Left renal pelvis (tissue), 4 donors: ENCODE results near the gene MYO1C. TPM values are rescaled to one million over a fixed set of nuclear protein-coding genes. Genes with fewer than 3 reads are reported as not detected.
"Not testable (repeated sequence)": the region's sequence is repeated elsewhere in the genome, so short reads cannot be mapped to it uniquely, and the experiment has no call there.

Source experiments
- DNase-seq, 4 donors: peaks; one replicate each; pipeline ENCODE4 v3.0.0-alpha.2; 2013; ENCODE audit warnings: low read depth in 4 of 4, low spot score in 3 of 4
- polyA plus RNA-seq, 4 donors: library from polyadenylated mRNA; unstranded; fragments of 120-200 nt; gene quantifications; one replicate each; pipeline ENCODE4 v1.2.1, GENCODE V29; 2013; ENCODE audit not compliant: insufficient read length in 4 of 4

The MYO1C gene
- polyA plus RNA-seq, result 10 to 100 TPM; 67.3 to 79.2 (median 74.3) TPM

GRCh38 chr17:1492249-1493206 lies at the start of gene MYO1C:
Gene MYO1C, minus strand, starts transcription at chr17:1492686. Its CDS starts 199 bp downstream, at chr17:1492487.
- DNase-seq, result no peak

DNA sequence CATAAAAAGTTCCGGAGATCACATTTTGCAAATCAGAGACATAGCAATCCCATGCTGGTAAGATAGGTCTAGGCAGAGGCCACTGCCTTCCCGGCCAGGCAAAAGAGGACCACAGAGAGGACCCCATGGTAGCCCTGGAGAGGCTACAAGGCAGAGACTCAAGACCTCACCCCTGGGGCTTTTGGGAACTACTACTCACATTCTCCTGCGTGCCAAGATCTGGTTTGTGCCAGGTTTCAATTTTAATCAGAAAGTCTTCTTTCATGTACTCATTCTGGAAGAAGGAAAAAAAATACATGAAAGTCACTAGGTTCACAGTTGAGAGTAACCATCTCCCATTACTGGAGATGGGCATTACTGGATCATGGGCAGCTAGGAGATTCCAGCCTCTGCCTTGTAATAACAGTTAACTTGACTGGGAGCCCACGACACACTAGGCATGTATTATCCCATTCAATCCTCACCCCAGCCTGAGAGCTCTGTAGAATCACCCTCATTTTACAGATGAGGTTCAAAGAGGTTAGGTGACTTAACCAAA lies 49.0 kb upstream of the MYO1C start:
- no peak for DNase-seq

GRCh38 chr17:1539811-1540210 lies 47.3 kb upstream of the MYO1C start:
- DNase-seq, result no peak

DNA sequence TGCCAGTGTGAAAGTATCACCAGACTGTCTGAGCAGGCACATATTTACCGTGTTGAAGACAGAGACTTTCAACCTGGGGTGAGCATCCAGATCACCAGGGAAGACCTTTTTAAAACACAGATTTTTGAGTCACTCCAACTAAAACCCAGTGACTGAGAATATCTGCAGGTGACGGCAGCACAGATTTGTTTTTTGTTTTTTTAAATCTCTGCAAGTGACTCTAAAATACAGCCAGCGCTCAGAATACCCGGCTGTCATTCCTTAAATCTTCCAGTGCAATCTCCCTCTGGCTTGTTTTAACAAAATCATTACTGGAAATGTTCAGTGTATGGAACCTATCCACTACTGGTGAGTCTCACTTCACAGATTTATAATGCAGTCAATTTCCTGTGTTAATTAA lies 43.3 kb upstream of the MYO1C start:
- no peak for DNase-seq

GRCh38 chr17:1533661-1534325 lies 41.3 kb upstream of the MYO1C start:
- no peak for DNase-seq

GRCh38 chr17:1532836-1533602 lies 40.5 kb upstream of the MYO1C start:
- no peak for DNase-seq

DNA sequence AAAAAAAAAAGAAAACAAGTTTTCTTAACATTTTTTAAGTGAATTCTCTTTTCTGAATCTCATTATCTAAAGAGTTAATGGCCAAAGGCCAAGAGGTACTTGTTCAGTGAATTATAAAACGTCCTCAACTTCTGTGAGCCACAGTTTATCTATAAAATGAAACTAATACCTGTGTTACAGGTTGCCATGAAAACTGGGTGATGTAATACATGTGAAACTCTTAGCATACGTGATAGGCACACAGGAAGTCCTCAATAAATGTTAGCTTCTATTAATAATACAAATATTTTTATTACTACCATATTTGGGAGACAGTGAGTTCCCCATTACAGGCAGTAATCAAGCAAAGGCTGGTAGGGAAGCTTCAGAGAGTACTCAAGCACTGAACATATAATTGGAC lies 37.4 kb upstream of the MYO1C start:
- DNase-seq, result no peak

GRCh38 chr17:1526876-1527275 lies 34.4 kb upstream of the MYO1C start:
- DNase-seq, result not testable (repeated sequence)

GRCh38 chr17:1522626-1523025 lies 30.1 kb upstream of the MYO1C start:
- no peak for DNase-seq

- no peak for DNase-seq
Measured at GRCh38 chr17:1521086-1521640, 28.7 kb upstream of the MYO1C start.

GRCh38 chr17:1519678-1520077 lies 27.2 kb upstream of the MYO1C start:
- DNase-seq, result no peak

- no peak for DNase-seq
Measured at GRCh38 chr17:1518410-1518809, 25.9 kb upstream of the MYO1C start.

- peak; percentile 90 to 95 (median 93) for DNase-seq
Measured at GRCh38 chr17:1516388-1517161, 24.1 kb upstream of the MYO1C start, which contains the start of gene INPP5K. Gene INPP5K, minus strand, starts transcription at chr17:1516612. Its CDS starts 113 bp downstream, at chr17:1516499.

DNA sequence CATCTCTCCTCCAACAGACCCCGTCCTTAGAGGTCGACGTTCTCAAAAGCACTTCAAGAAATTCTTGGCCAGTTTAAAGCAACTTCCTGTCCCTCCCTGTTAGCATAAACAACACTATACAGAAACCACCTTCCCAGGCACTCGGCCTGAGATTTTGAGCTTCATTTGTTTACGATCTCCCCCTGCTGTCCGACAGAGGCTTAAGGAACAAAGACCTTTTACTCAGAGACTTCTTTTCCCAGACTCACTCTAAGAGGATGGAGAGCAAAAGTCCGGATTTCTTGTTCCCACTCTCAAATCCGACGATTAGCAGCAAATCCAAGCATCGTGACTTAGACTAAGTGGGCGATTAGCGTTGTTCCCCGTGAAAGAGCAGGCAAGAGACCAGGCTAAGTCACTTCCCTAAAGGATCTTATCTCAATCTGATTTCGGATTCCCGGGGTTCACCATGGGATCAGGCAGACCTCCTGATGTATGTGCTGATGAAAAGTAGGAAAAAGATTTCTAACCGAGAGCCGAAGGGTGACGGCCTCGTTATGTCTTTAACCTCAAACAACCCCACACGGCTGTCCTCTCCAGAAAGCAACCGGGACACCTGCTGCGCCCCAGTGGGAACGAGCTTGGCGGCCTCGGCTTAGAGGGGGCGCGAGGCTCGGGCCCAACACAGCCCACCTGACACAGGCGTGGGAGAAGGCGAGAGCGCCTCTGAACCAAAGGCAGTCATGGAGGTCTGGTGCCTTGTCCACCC lies 23.3 kb upstream of the MYO1C start:
- DNase-seq, result peak in 3 of 4 donors; percentile 68 to 77 (median 71)

- DNase-seq, result no peak
Measured at GRCh38 chr17:1512351-1512750, 19.9 kb upstream of the MYO1C start.

DNA sequence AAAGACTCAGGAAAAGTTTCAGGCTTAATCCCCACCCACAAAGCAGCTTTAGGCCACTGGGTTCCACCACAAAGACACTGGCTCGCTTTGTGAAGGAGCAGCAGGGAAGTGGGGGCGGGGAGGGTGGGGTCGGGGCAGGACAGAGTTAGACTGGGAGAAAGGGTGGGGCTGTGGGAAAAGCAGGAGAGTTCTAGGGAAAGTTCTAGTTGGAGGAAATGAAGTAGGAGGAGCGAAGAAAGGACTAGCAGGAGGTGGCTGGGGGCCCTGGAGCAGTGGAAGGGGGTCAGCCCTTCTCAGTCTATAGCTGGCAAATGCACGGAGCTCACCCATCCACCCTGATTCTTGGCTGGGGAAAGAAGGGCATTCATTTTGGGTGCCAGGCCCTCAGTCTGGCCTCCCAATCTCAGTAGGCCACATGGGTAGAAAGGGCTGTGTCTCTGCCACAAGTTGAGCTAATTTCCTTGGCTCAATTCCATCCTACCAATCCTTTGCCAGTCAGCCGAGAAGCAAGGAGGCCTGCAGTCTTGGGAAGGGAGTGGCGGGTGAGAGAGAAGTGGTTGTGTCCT lies 19.4 kb upstream of the MYO1C start:
- DNase-seq, result no peak

DNA sequence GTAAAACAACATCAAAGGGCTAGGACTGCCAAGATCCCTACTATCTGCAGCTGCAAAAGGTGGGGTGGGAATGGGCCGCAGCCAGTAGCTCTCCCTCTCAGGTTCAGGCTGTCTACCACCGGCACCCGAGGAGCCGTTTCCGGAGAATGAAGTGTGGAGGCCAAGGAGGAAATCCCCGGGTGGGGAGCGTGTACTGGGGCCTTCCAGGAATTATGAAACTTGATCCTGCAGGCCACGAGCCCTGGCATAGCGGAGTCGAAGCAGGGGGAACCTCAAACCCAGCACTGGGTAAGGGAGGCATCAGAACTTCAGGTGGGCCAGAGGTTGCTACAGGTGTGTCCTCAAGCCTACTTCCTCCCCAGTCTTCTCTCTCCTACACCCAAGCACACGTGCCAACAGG lies 18.8 kb upstream of the MYO1C start:
- DNase-seq, result no peak

GRCh38 chr17:1509290-1509881 lies 16.9 kb upstream of the MYO1C start:
- no peak for DNase-seq
